ENCODE data around the gene PCDHB7. TPM values are rescaled to one million over a fixed set of nuclear protein-coding genes. Genes with fewer than 3 reads are reported as not detected.
"Not testable (repeated sequence)": the region's sequence is repeated elsewhere in the genome, so short reads cannot be mapped to it uniquely, and the experiment has no call there.

PCDHB7 gene
- total RNA-seq, 2 experiments from 2014 or later: not detected

GRCh38 chr5:141199359-141200235, 27.2 kb downstream of the PCDHB7 start, which contains the start of gene PCDHB11:
TSS of gene PCDHB11 (plus strand) at chr5:141199627. CDS start at chr5:141199775, 148 bp downstream.
- H3K4me2 ChIP-seq (ENCODE audit: low read length): no peak within 1 kb of the TSS
- no peaks in the 10 kb centered on the region for H3K36me3 ChIP-seq (ENCODE audit: insufficient read depth, low read length)
- H4K20me1 ChIP-seq (ENCODE audit: insufficient read depth, low read length): no peaks in the 10 kb centered on the region
- ChIA-PET CTCF (ENCODE audit: unreplicated experiment) (no interaction called here), POLR2A (interaction anchor here (0.5 to 0.7 kb wide), 2 partner anchors 1319 to 1906 kb away, joined by 3 to 4 read pairs; no protein-coding TSS in a partner anchor)
- no peak within 1 kb of the TSS for H2AFZ ChIP-seq (ENCODE audit: low read length)
- peaks cover 9% of the 10 kb centered on the region for H3K9me3 ChIP-seq (ENCODE audit: low read length)
- no TSS peak for BruUV-seq (replicated peaks)
- no peaks in the 10 kb centered on the region for H3K9me2 ChIP-seq (ENCODE audit: insufficient read depth, low read length)
- H3K79me2 ChIP-seq (ENCODE audit: insufficient read depth, low read depth, low read length): no peaks in the 10 kb centered on the region
- peak; percentile 18 for DNase-seq (ENCODE audit: low spot score)
- H3K27ac ChIP-seq (ENCODE audit: low read depth, low read length, poor library complexity, severe bottlenecking): no peak within 1 kb of the TSS
- H3K4me3 ChIP-seq (ENCODE audit: low read depth, low read length, poor library complexity, severe bottlenecking): no peak within 1 kb of the TSS
- TF ChIP-seq CTCF (conservative IDR thresholded peaks at IDR 0.05; ENCODE audit: low read length) (peak; percentile 75), EZH2phosphoT487 (IDR thresholded peaks at IDR 0.05; ENCODE audit: borderline replicate concordance, low read depth, low read length) (no peak)
- no peaks in the 10 kb centered on the region for H3K4me1 ChIP-seq (ENCODE audit: insufficient read depth, low read length, poor library complexity, severe bottlenecking)
- intact Hi-C loops (cut with micrococcal nuclease; ENCODE audit: unreplicated experiment): loop anchor here (10.0 kb wide), 1 partner anchor 155 kb away; the partner anchor contains the start of genes PCDHGA4, PCDHGB1 and PCDHGB2

GRCh38 chr5:141201126-141201525, 28.7 kb downstream of the PCDHB7 start:
- H4K20me1 ChIP-seq (ENCODE audit: insufficient read depth, low read length); intact Hi-C loops (cut with micrococcal nuclease; ENCODE audit: unreplicated experiment); H3K9me2 ChIP-seq (ENCODE audit: insufficient read depth, low read length); POLR2A ChIA-PET; H2AFZ ChIP-seq (ENCODE audit: low read length); BruUV-seq (replicated peaks); CTCF ChIA-PET (ENCODE audit: unreplicated experiment); H3K4me3 ChIP-seq (ENCODE audit: low read depth, low read length, poor library complexity, severe bottlenecking); H3K79me2 ChIP-seq (ENCODE audit: insufficient read depth, low read depth, low read length); H3K27ac ChIP-seq (ENCODE audit: low read depth, low read length, poor library complexity, severe bottlenecking); H3K36me3 ChIP-seq (ENCODE audit: insufficient read depth, low read length); H3K9me3 ChIP-seq (ENCODE audit: low read length); DNase-seq (ENCODE audit: low spot score); H3K4me2 ChIP-seq (ENCODE audit: low read length); H3K4me1 ChIP-seq (ENCODE audit: insufficient read depth, low read length, poor library complexity, severe bottlenecking): not testable (repeated sequence)

GRCh38 chr5:141201646-141202045, 29.2 kb downstream of the PCDHB7 start:
- H3K4me1 ChIP-seq (ENCODE audit: insufficient read depth, low read length, poor library complexity, severe bottlenecking); H2AFZ ChIP-seq (ENCODE audit: low read length); DNase-seq (ENCODE audit: low spot score); H3K27ac ChIP-seq (ENCODE audit: low read depth, low read length, poor library complexity, severe bottlenecking); intact Hi-C loops (cut with micrococcal nuclease; ENCODE audit: unreplicated experiment); H3K79me2 ChIP-seq (ENCODE audit: insufficient read depth, low read depth, low read length); H3K4me2 ChIP-seq (ENCODE audit: low read length); H4K20me1 ChIP-seq (ENCODE audit: insufficient read depth, low read length); H3K9me3 ChIP-seq (ENCODE audit: low read length); H3K36me3 ChIP-seq (ENCODE audit: insufficient read depth, low read length); CTCF ChIA-PET (ENCODE audit: unreplicated experiment); H3K9me2 ChIP-seq (ENCODE audit: insufficient read depth, low read length); H3K4me3 ChIP-seq (ENCODE audit: low read depth, low read length, poor library complexity, severe bottlenecking); BruUV-seq (replicated peaks): not testable (repeated sequence)
- POLR2A ChIA-PET: interaction anchor here (0.7 kb wide), 4 partner anchors 17 to 1570 kb away, joined by 3 to 4 read pairs (median 4); no protein-coding TSS in a partner anchor

Data from OCI-LY7 (cell line).